ENCODE measurements around the gene HTR3A. TPM values are rescaled to one million over a fixed set of nuclear protein-coding genes. Genes with fewer than 3 reads are reported as not detected.

HTR3A gene
- polyA plus RNA-seq, 1 donor (not counting 4 experiments of a cell fraction or from before 2014, with no cell fraction given) = not detected

GRCh38 chr11:114010931-114011330, 36.0 kb downstream of the HTR3A start:
- no peaks in the 10 kb centered on the region for H3K9me3 ChIP-seq (ENCODE audit: control insufficient read depth, low read depth, low read length)
- DNase-seq (ENCODE audit: low read depth, low spot score) = no peak
- H3K4me1 ChIP-seq (ENCODE audit: control insufficient read depth, extremely low read depth, insufficient read depth, low read length) = no peaks in the 10 kb centered on the region
- no peaks in the 10 kb centered on the region for H3K79me2 ChIP-seq (ENCODE audit: control insufficient read depth, insufficient read depth, low read length)
- H3K27ac ChIP-seq (ENCODE audit: control insufficient read depth, insufficient read depth, low read length) = no peak overlapping the region
- H3K4me3 ChIP-seq (ENCODE audit: control insufficient read depth in 2 of 3, extremely low read depth in 1 of 3, insufficient read depth in 2 of 3, low read depth in 1 of 3, low read length in 3 of 3) = no peak overlapping the region
- no peak for TF ChIP-seq EZH2 (IDR thresholded peaks at IDR 0.05; ENCODE audit: low read length)
- no peak for TF ChIP-seq CTCF (optimal IDR thresholded peaks at IDR 0.05 in 1 of 3, IDR thresholded peaks at IDR 0.05 in 1 of 3, conservative IDR thresholded peaks at IDR 0.05 in 1 of 3; ENCODE audit: extremely low read depth in 1 of 3, insufficient read depth in 2 of 3, low read length in 3 of 3)
- no peaks in the 10 kb centered on the region for H3K9me1 ChIP-seq (ENCODE audit: control insufficient read depth, extremely low read depth, insufficient read depth, low read length)
- H2AFZ ChIP-seq (ENCODE audit: control insufficient read depth, low read length) = no peak overlapping the region
- no peaks in the 10 kb centered on the region for H4K20me1 ChIP-seq (ENCODE audit: control insufficient read depth, extremely low read depth, insufficient read depth, low read length)
- no peaks in the 10 kb centered on the region for H3K27me3 ChIP-seq (ENCODE audit: control insufficient read depth, extremely low read depth, insufficient read depth, low read length)
- H3K9ac ChIP-seq (ENCODE audit: control insufficient read depth, extremely low read depth, insufficient read depth, low read length) = no peak overlapping the region
- dilution Hi-C loops (cut with MboI; ENCODE audit: extremely low pct_ligation_motif_present, low sequenced_read_pairs) = no loop called here
- H3K4me2 ChIP-seq (ENCODE audit: control insufficient read depth, extremely low read depth, insufficient read depth, low read depth, low read length) = no peak overlapping the region
- H3K36me3 ChIP-seq (ENCODE audit: control insufficient read depth in 2 of 2, extremely low read depth in 1 of 2, insufficient read depth in 2 of 2, low read length in 2 of 2) = no peaks in the 10 kb centered on the region
- no peak for FAIRE-seq

GRCh38 chr11:114011443-114011842, 36.5 kb downstream of the HTR3A start:
- DNase-seq (ENCODE audit: low read depth, low spot score) (no peak), FAIRE-seq (no peak)
- no peaks in the 10 kb centered on the region for H3K36me3 ChIP-seq (ENCODE audit: control insufficient read depth in 2 of 2, extremely low read depth in 1 of 2, insufficient read depth in 2 of 2, low read length in 2 of 2)
- no peak overlapping the region for H2AFZ ChIP-seq (ENCODE audit: control insufficient read depth, low read length)
- no peak overlapping the region for H3K4me3 ChIP-seq (ENCODE audit: control insufficient read depth in 2 of 3, extremely low read depth in 1 of 3, insufficient read depth in 2 of 3, low read depth in 1 of 3, low read length in 3 of 3)
- H4K20me1 ChIP-seq (ENCODE audit: control insufficient read depth, extremely low read depth, insufficient read depth, low read length) = no peaks in the 10 kb centered on the region
- H3K4me1 ChIP-seq (ENCODE audit: control insufficient read depth, extremely low read depth, insufficient read depth, low read length) = no peaks in the 10 kb centered on the region
- TF ChIP-seq EZH2 (IDR thresholded peaks at IDR 0.05; ENCODE audit: low read length) (no peak), CTCF (optimal IDR thresholded peaks at IDR 0.05 in 1 of 3, IDR thresholded peaks at IDR 0.05 in 1 of 3, conservative IDR thresholded peaks at IDR 0.05 in 1 of 3; ENCODE audit: extremely low read depth in 1 of 3, insufficient read depth in 2 of 3, low read length in 3 of 3) (no peak)
- no peak overlapping the region for H3K9ac ChIP-seq (ENCODE audit: control insufficient read depth, extremely low read depth, insufficient read depth, low read length)
- H3K27me3 ChIP-seq (ENCODE audit: control insufficient read depth, extremely low read depth, insufficient read depth, low read length) = no peaks in the 10 kb centered on the region
- H3K79me2 ChIP-seq (ENCODE audit: control insufficient read depth, insufficient read depth, low read length) = no peaks in the 10 kb centered on the region
- no peaks in the 10 kb centered on the region for H3K9me1 ChIP-seq (ENCODE audit: control insufficient read depth, extremely low read depth, insufficient read depth, low read length)
- no peak overlapping the region for H3K27ac ChIP-seq (ENCODE audit: control insufficient read depth, insufficient read depth, low read length)
- H3K9me3 ChIP-seq (ENCODE audit: control insufficient read depth, low read depth, low read length) = no peaks in the 10 kb centered on the region
- no peak overlapping the region for H3K4me2 ChIP-seq (ENCODE audit: control insufficient read depth, extremely low read depth, insufficient read depth, low read depth, low read length)
- dilution Hi-C loops (cut with MboI; ENCODE audit: extremely low pct_ligation_motif_present, low sequenced_read_pairs) = no loop called here
